HEK293T (cell line): ENCODE measurements around the gene WDR1.

Experiments
- CTCF ChIA-PET: fragments of 350-600 bp; formaldehyde crosslinking; extraction: SDS; loops from one replicate; lab custom pipeline; 2021; ENCODE audit warnings: antibody characterized with exemption, inconsistent platforms; lab: Yijun Ruan, JAX
- POLR2A ChIA-PET: fragments of 350-600 bp; formaldehyde crosslinking; extraction: SDS; loops from one replicate; lab custom pipeline; 2020; ENCODE audit warnings: antibody characterized with exemption, inconsistent platforms; lab: Yijun Ruan, JAX
- DNase-seq: peaks from one replicate; pipeline ENCODE4 v3.0.0; 2012; ENCODE audit warnings: mixed read lengths; ENCODE audit errors: extremely low spot score
- ARNT ChIP-seq: fragments of 450-650 bp; IDR thresholded peaks from 2 replicates; pipeline ENCODE4 v1.6.1; 2017; ENCODE audit warnings: mild to moderate bottlenecking
- CTBP1 ChIP-seq: fragments of 450-650 bp; IDR thresholded peaks from 2 replicates; pipeline ENCODE4 v1.6.1; 2016; ENCODE audit warnings: borderline replicate concordance
- ELF4 ChIP-seq: fragments of 450-650 bp; IDR thresholded peaks from 2 replicates; pipeline ENCODE4 v1.6.1; 2017; ENCODE audit warnings: antibody characterized with exemption
- FOXA1 ChIP-seq: fragments of 450-650 bp; IDR thresholded peaks from 2 replicates; pipeline ENCODE4 v1.6.1; 2016; ENCODE audit warnings: mild to moderate bottlenecking
- L3MBTL2 ChIP-seq: fragments of 450-650 bp; conservative IDR thresholded peaks from 2 replicates; pipeline ENCODE4 v1.6.1; 2016; ENCODE audit warnings: mild to moderate bottlenecking
- LEF1 ChIP-seq: fragments of 450-650 bp; IDR thresholded peaks from 2 replicates; pipeline ENCODE4 v1.6.1; 2017; ENCODE audit warnings: mild to moderate bottlenecking, borderline replicate concordance
- NFRKB ChIP-seq: fragments of 450-650 bp; IDR thresholded peaks from 2 replicates; pipeline ENCODE4 v1.6.1; 2016; ENCODE audit warnings: mild to moderate bottlenecking, moderate library complexity
- SP1 ChIP-seq: fragments of 450-650 bp; IDR thresholded peaks from 2 replicates; pipeline ENCODE4 v1.6.1; 2017
- SUZ12 ChIP-seq: fragments of 450-650 bp; IDR thresholded peaks from 2 replicates; pipeline ENCODE4 v1.6.1; 2016; ENCODE audit warnings: mild to moderate bottlenecking
- TARDBP ChIP-seq: fragments of 450-650 bp; IDR thresholded peaks from 2 replicates; pipeline ENCODE4 v1.6.1; 2016
- ZNF384 ChIP-seq: fragments of 450-650 bp; IDR thresholded peaks from 2 replicates; pipeline ENCODE4 v1.6.1; 2016

WDR1 gene

DNA sequence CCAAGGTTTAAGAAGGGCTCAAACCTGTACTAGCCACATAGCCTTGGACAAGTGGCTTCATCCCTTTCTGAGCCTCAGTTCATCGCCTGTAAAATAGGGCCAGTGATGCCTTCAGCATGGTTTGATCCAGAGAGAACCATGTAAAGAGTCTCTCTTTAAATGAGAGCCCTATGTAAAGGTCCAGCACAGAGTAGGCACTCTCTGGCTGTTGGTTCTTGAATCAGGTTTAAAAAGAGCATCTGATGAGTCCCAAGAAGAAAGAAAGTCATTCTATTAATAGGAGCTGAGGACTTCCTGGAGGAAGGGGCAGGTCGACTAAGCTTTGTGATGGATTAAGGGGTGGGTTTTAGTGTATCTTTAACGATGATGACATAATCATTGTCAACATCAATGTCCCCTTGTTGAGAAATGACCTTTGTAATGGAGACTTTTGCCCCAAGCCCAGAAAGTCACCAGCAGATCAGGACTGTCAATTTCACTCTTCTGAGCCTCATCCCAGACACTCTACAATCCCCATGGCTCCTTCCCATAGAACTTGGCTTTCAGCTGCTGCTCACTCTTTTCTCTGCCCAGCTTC, 91.3 kb downstream of the WDR1 start:
- no peak for TF ChIP-seq NFRKB
- no peak for TF ChIP-seq ARNT
- TF ChIP-seq CTBP1 = no peak
- no peak for TF ChIP-seq SUZ12
- no peak for TF ChIP-seq TARDBP
- no peak for TF ChIP-seq FOXA1
- TF ChIP-seq ELF4 = no peak
- no peak for TF ChIP-seq LEF1
- TF ChIP-seq ZNF384 = no peak
- TF ChIP-seq L3MBTL2 = no peak
- no peak for TF ChIP-seq SP1
- ChIA-PET POLR2A (no interaction called here), CTCF (no interaction called here)
- no peak for DNase-seq
